GM18861 (cell line): ENCODE results near the gene CPA4.

Experiments used
- ATAC-seq: cut with Tn5 transposase; IDR thresholded peaks from one replicate; pipeline ENCODE4 v1.9.1; 2021; ENCODE audit not compliant: unreplicated experiment

CPA4 gene

DNA sequence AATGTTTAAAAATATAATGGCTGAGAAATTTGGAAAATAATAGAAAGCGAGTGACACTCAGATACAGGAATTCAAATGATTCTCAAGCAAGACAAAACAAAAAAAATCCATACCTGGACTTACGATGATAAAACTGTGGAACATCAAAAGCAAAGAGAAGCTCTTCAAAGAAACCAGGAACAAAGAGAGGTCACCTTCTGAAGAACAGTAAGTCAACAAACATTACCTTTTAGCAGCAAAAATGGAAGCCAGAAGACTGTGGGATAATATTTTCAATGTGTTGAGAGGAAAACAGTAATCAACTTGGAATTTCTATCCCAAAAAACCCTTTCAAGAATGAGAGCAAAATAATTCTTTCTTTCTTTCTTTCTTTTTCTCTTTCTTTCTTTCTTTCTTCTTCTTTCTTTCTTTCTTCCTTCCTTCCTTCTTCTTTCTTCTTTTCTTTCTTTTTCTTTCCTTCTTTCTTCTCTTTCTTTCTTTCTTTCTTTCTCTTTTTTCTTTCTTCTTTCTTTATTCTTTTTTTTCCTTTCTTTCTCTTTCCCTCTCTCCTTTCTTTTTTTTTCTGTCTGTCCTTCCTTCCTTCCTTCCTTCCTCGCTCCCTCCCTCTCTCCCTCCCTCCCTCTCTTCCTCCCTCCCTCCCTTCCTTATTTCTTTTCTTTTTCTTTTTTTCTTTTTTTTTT lies 49.9 kb downstream of the CPA4 start:
- ATAC-seq = no peak

DNA sequence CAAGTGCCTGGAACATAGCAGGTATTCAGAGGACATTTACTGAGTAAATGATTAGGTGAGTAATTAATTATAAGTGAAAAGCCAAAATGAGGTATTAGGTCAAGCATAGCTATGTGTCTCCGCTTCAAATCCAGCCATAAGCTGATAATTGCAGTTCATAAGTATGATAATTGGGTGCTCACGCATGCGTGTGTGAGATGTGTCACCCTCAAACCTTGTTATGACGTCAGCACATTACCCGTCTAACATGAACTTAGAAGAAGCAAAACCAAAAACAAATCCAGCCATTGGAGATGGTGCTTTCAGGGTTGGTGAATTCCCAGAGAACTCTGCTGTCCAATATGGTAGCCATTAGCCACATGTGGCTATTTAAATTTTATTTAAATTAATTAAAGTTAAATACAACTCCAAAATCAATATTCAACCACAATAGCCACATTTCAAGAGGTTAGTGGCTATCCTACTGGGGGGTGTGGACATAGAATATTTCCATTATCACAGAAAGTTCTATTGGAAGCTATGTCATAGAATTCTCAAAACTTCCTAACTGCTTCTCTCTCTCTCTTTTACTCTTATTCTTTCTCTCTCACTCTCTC lies 51.4 kb downstream of the CPA4 start, which contains the start of gene CPA5:
Gene CPA5, plus strand, starts transcription at position 546 of the 596 bp plus-strand sequence. CDS start 1,670 bp downstream, outside the sequence.
- no peak for ATAC-seq

DNA sequence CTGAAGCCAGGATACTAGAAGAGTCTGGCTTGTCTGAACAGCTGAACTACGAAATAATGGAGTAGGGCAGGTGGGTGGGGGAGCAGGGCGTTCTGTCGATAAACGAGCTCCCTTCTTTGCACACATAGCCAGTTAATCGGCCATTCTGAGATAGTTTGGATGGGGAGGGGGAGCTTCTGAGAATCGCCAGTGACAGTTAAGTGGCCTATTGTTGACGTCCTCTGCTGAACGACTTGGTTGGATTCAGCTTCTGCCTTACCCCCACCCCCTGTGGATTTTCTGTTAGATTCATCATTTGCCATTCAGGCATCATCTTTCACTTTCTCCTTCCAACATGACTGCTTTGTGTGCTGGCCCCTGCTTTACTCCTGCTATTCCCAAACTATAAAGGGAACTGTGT lies 52.2 kb downstream of the CPA4 start:
- ATAC-seq = no peak

DNA sequence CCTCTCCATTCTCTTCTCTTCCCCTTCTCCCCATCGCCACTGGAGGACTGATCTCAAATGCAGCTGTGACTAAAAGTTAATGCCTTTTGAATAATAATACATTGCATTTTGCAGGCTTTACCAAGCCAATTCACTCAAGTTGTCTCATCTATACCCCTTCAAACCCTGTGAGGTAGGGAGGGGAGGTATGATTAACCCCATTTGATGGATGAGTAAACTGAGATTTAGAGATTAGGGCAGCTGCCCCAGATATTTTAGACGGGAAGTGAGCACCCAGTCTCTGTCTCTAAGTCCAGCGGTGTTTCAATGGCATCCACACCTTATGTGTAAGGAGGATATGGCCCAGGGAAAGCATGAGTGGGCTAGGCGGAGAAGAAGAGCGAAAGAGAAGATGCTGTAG lies 52.8 kb downstream of the CPA4 start:
- ATAC-seq = no peak

DNA sequence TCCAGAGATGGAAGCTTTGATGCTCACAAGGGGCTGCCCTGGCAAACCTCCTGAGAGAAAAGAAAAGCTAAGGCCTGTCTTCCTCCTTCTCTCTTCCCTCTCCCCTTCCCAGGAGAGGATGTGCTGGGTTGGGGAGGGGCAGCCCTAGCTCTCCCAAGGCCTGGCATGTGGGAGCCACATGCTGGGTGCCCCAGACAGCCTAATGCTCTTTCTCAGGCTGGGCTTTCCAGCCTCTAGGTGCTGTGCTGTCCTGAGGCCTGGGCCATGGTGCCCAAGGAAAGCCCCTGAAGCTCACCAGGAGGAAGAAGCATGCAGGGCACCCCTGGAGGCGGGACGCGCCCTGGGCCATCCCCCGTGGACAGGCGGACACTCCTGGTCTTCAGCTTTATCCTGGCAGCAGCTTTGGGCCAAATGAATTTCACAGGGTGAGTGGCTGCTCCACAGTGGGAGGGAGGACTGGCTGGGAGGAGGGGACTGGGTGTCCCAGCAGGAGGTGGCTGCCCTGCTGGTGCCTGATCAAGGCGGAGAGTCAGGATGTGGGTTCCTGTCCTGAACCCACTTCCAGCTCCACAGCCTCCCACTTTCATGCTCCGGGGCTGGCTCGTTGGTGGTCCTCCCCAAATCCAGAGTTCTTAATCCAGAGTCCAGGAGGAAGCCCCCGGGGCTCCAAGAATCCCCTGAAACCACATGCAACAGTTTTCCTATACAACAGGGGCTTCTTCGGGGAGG lies 53.4 kb downstream of the CPA4 start:
- ATAC-seq = no peak

DNA sequence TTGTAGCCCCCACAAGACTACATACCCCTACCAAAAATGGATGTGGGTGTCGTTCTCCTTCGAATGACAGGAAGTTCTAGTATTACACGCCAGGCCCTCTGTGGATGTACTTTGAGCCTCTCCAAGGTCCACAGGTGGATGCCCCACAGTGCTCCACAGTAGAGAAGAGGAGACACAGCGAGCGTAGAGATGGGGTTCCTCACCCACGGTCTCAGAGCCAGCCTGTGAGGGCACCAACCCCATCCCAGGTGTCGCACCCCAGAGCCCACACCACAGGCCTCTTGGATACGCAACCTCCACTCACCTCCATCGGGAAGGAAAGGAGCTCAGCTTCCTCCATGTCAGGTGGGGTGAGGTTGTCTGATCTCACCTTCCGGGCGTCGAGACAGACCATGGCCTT lies 54.0 kb downstream of the CPA4 start:
- no peak for ATAC-seq

DNA sequence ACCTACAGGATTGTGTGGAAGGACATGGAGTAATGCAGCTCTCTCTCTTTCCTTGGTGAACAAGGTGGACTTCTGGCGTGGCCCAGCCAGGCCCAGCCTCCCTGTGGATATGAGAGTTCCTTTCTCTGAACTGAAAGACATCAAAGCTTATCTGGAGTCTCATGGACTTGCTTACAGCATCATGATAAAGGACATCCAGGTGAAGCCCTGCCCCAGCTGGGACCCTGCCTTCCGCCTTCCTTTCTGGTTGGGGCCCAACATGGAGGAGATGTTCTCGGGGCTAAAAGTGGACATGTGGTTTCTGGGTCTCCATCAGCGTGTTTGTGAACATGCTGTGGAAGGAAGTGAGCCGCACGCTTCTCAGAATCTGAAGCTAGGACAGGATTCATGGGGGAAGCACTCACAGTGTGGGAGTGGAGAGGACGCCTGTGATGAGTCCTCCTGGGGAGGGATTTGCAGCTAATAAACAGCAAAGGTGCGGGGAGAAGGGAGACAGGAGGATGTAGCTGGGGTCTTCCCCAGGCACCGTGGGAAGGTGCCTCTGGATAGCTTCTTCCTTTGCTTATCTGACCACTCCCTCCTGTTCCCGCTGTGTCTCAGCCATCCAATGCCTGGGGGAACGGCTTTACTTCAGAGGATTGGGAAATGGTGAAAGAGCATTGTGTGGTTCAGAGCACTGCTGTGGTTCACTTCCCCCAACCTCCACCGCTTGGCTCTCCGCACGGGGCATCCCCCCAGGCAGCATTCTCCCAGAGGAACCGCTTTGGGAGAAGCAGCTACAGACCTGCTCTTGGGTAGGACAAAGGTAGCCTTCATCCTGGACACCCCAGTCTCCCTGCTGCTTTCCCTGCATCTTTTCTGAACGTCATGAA lies 57.2 kb downstream of the CPA4 start:
- no peak for ATAC-seq

DNA sequence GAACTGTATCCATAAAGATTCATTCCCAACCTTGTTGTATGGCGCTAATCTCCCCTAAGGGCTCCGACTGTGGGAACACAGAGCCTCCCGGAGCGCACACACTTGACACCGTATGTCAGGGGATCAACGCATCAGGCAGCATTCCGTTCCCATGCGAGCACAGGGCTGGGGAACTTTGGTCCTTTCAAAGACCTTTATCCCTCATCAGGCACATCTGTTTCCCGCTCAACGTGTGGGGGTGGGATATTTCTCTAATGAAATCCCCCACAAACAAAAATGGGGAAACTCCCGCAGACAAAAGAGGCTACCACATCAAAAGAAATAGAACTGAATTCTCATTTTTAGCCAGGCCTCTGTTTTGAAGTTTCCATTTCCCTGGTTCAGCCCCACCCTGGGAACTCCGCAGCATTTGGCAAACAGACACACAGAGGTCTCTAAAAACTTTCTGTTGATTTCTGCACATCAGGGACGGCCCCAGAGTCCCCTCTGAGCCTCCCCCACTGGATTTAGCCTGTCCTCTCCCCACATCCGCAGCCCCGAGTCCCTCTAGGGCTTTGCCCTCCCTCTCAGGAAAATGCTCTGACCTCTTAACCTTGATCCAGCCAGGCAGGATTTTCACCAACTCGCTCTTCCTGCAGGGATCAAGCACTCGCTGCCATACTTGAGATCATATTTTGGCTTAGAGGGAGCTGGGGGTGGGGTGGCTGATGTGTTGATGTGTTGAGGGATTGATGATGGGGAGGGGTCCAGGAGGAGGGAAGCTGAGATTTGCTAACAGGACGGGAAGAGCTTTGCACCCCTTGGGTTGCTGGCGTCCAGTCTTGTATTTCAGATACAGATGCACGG lies 58.2 kb downstream of the CPA4 start:
- no peak for ATAC-seq

DNA sequence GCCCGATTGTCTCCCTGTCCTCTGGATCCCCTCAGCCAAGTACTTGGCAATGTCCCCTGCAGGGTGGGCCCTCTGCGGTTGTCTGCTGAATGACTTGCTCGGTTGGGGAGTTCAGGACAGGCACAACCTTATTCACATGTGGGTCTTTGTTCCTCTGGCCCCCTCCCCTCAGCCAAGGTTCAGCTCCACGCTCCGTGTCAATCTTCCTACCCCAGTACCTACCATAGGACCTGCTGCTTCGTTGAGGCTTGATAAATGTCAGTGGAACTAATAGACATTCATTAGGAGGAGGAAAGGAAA lies 58.8 kb downstream of the CPA4 start:
- ATAC-seq = no peak

DNA sequence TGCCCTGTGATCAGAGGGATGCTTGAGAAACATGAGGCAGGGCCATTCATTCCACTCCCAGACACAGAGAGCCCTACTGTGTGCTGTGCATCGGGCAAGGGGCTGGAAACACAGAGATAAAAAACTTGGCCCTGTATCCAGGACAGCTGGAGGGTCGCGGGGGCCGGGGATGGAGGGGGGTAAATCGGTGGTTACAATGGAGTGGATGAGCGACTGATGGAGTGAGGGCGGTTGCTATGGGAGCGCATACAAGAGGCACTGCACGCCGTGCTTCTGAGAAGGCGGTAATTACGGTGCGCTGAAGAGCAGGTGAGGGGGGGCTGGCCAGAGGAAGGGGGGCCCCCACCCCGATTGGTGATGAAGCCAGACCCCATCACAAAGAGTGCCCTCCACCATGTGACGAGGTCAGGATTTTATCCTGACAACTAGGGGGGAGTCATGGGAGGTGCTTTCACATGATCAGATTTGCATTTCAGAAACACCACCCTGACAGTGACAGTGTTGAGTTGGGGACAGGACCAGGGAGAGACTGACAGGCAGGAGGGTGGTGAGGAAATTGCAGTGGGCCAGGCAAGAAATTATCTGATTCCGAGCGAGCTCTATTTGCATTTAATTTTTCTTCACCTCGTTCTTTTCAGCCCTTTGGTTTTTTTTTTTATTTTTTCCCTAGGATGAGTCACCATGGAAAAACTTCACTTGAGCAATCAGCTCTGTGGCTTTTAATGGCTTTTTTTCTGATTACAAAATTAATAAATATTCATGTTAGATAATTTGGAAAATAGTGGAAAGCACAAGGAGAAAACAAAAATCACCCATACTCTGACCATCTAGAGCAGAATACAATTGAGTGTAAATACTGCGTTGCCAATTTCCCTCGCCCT lies 59.5 kb downstream of the CPA4 start:
- ATAC-seq = no peak

DNA sequence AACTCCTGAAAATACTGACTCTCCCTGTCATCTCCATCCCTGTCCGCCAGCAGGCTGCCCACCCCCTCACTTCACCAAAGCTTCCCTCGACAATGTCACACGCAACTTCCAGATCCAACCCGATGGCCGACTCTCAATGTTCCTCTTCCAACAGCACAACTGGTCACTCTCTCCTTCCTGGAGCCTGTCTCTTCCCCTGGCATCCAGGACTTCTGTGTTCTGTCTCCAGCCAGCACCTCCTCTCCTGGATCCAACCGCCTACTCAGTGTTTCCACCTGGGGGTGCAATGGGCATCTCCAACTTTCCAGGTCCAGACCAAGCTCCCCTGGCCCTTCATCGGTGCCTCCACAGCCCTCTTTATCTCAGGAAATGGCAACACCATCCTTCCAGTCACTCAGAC lies 60.2 kb downstream of the CPA4 start:
- ATAC-seq = no peak

DNA sequence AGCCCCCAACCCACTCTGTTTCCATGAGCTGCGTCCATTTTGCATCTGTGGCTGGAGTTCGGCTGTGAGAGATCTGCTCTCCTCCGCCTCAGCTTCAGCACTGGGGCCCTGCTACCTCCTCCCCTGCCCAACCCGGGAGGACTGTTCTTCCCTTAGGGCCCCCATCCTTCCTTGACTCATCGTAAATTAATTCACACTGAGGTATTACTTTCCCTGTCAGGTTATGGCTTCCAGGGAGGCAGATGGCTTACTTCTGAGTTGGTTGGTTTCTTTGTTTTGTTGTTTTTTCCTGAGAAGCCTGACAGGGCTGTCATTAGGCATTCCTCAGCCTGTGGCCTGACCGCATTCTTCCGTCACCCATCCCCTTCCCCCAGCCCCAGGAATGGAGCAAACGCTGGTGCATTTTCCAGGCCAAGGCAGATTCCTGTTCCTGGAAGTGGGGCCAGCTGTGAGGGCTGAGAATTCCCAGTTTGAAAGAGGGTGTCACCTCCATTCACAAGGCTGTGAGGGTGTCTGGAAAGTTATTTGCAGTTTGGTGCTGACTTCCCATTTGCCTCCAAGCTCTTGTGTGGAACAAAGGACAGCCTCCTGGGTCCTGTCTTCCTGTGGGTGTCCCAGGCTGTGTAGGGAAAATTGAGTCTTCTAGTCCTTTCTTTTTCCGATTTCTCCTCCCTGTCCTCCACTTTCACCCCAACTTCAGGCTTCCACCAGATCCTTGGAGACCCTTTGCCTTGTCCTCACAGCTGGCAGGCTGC lies 63.3 kb downstream of the CPA4 start:
- no peak for ATAC-seq

DNA sequence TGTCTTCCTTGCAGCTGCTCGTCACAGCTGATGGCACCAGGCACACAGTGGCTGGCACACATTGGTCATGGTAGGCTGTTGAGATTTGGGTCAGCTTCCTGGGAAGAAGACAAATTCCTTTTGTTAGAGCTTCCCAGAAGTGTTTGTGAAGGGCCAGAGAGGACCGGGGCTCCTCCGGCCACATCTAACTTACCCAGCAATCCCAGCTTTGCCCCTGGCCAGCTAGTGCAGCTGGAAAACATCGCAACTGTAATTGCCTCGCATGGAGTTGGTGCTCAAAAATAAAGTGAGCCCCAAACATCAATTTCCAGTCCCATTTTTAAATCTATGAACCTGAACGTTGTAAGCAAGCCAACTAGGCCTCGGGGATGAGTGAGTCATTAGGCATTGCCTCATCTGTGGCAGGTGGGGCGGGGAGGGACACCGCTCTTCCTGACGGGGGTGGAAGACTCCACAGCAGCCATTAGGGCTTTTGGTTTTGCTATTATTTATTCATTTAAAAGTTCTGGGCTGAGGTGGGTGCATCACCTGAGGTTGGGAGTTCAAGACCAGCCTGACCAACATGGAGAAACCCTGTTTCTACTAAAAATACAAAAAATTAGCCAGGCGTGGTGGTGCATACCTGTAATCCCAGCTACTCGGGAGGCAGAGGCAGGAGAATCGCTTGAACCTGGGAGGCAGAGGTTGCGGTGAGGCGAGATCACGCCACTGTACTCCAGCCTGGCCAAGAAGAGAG lies 64.1 kb downstream of the CPA4 start:
- no peak for ATAC-seq

DNA sequence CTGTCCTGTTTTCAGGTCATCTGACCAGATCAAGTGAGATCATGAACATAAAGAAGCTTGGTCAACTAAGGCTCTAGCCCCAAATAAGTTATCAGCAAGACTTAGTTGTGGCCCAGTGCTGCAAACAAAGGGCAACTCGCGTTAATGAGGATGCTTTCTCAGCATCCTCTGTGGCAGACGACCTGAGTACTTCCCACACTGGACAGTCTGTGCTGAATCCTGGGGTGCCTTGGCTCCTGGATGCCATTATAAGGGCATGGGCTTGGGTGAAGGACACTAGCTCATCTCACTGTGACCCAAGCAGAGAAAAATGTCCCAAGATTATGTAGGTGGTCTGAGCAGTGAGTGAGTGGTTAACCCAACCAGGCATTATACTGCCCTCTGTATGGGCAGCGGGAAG lies 65.5 kb downstream of the CPA4 start:
- no peak for ATAC-seq

DNA sequence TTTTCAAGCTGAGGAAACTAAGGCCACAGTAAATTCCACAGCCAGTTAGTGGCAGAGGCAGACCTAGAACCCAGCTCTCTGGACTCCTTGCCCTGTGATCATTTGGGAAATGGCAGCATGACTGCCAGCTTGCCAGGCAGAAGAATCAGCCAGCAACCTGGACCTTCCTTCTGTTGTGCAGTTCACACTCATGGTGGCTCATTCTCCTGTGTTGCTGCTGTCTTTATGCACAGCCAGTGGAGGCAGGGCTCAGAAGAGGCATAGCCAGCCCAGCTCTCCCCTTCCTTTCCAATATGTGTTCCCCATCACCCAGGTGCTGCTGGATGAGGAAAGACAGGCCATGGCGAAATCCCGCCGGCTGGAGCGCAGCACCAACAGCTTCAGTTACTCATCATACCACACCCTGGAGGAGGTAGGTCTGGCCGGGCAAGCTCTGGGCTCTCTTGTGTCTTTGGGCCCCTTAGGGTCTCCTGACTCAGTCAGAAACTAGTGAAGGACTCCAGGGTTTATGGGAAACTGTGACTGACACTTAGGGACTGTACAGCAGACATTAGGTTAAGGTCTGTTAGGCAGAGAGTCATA lies 66.4 kb downstream of the CPA4 start:
- no peak for ATAC-seq

DNA sequence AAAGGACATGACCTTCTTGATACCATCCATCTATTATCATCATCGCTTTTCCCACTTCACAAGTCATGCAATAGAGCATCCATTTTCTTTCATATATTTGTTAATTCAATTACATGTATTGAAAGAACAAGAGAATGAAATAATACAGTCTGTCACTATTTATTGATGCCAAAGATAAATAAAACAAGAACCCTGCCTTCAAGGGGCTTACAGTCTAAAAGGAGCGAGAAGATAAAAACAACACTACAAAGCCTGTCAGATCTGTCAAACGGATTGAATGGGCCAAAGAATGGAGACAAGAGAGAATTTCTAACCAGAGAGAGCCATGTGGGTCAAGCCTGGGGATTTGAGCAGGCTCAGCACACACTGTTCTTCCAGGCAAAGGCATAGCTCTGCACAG lies 67.6 kb downstream of the CPA4 start:
- no peak for ATAC-seq

DNA sequence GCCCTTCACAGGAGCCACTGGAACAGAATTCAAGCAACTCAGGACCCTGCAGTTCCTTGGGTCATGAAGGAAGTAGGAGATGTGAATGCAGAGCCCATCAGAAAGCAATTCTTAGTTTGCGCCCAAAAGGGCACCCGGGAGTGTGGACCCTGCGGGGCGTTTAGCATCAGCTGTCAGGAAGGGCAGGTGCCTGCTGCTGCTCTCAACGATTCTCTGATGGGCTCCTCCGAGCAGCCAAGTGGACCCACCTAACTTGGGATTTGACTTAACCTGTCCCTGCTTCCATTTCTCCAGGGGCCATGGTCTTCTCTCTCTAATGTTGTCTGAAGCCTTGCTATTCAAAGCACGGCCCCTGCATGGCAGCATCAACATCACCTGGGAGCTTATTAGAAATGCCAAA lies 68.7 kb downstream of the CPA4 start:
- no peak for ATAC-seq

DNA sequence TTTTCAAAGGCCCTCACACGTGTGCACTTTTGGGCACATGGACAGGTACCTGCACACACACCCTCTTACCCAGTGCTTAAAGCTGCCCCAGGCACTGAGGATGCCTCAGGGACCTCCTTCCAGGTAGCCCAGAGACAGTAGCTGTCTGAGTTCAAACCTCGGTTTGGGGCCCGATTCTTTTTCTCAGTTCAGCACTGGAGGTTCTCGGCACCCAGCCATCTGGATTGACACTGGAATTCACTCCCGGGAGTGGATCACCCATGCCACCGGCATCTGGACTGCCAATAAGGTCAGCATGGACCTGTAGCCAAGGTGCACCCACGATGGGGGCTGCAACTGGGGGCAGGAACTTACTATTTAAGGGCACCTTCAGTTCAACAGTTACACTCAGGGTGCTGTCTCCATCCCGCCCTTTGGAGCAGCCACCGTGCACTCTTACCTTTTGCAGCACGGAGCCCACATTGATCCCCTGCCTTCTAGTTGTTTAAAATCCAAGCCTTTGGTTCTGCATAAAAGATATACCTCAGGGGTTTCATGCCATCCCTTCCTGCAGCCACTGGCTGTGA lies 69.4 kb downstream of the CPA4 start:
- no peak for ATAC-seq
